Astrocyte (in vitro differentiated cells and primary cell): ENCODE data around the gene PTPRN2.

Experiments
- CTCF ChIP-seq: IDR thresholded peaks from 2 replicates; pipeline ENCODE4 v1.5.1; 2011; ENCODE audit warnings: low read depth, mild to moderate bottlenecking, inconsistent platforms, low read length, moderate library complexity; ENCODE audit not compliant: insufficient read depth
- EZH2 ChIP-seq: IDR thresholded peaks from 2 replicates; pipeline ENCODE4 v1.6.1; 2012; ENCODE audit warnings: mild to moderate bottlenecking, low read length, inconsistent platforms; ENCODE audit not compliant: insufficient read depth

- TF ChIP-seq EZH2: no peak
- no peak for TF ChIP-seq CTCF
These were observed 756.3 kb downstream of the PTPRN2 start for GRCh38 chr7:157831143-157831905.
